Muscle of leg (tissue), 11 donors: Measurements from ENCODE around the gene GABRG3. TPM values are rescaled to one million over a fixed set of nuclear protein-coding genes. Genes with fewer than 3 reads are reported as not detected.

Experiments used
- DNase-seq: peaks from one replicate; pipeline ENCODE4 v3.0.0; 2013
- H3K27ac ChIP-seq: one replicate; pipeline ENCODE4 v1.5.1; 2013; ENCODE audit warnings: mild to moderate bottlenecking, low read length, control low read depth
- H3K27me3 ChIP-seq: one replicate; pipeline ENCODE4 v1.6.1; 2013; ENCODE audit warnings: low read length; ENCODE audit not compliant: control insufficient read depth, insufficient read depth
- H3K36me3 ChIP-seq: one replicate; pipeline ENCODE4 v1.6.1; 2013; ENCODE audit warnings: low read length; ENCODE audit not compliant: control insufficient read depth, insufficient read depth
- H3K4me1 ChIP-seq: one replicate; pipeline ENCODE4 v1.6.1; 2013; ENCODE audit warnings: low read length; ENCODE audit not compliant: control insufficient read depth, insufficient read depth
- H3K4me3 ChIP-seq: one replicate; pipeline ENCODE4 v1.5.1; 2013; ENCODE audit warnings: low read length, control low read depth
- H3K9me3 ChIP-seq: replicated peaks from 2 replicates; pipeline ENCODE4 v1.6.1; 2013; ENCODE audit warnings: low read depth, low read length; ENCODE audit not compliant: control insufficient read depth
- WGBS: methylation state at CpG from one replicate; pipeline ENCODE4 v1.1.5; 2013; ENCODE audit warnings: missing lambda C conversion rate; ENCODE audit not compliant: insufficient coverage; 5-methylcytosine and 5-hydroxymethylcytosine counted together
- polyA plus RNA-seq, 8 donors: library from polyadenylated mRNA; unstranded; fragments of 120-200 nt; gene quantifications; one replicate each; pipeline versions ENCODE4 v1.2.1 to v1.2.3, GENCODE V29; 2013; ENCODE audit warnings: inconsistent platforms in 1 of 8, low replicate concordance in 1 of 8; ENCODE audit not compliant: insufficient read length in 8 of 8, insufficient read depth in 1 of 8
- total RNA-seq: library from RNA; stranded (reverse); fragments of 120-200 nt; gene quantifications from one replicate; pipeline ENCODE4 v1.2.4, GENCODE V29; 2013

Gene GABRG3
- total and polyA plus RNA-seq, 9 donors, result 0.11 to 0.69 (median 0.34) TPM; not detected in 1

GRCh38 chr15:27575521-27575920 lies 604.5 kb downstream of the GABRG3 start:
- Histone ChIP-seq H3K4me1 (no peaks in the 10 kb centered on the region), H3K36me3 (no peaks in the 10 kb centered on the region), H3K9me3 (no peaks in the 10 kb centered on the region), H3K27ac (no peak overlapping the region), H3K27me3 (no peaks in the 10 kb centered on the region), H3K4me3 (no peak overlapping the region)
- 78% methylated on average over 3 of the region's 3 CpGs for WGBS
- DNase-seq, result no peak

DNA sequence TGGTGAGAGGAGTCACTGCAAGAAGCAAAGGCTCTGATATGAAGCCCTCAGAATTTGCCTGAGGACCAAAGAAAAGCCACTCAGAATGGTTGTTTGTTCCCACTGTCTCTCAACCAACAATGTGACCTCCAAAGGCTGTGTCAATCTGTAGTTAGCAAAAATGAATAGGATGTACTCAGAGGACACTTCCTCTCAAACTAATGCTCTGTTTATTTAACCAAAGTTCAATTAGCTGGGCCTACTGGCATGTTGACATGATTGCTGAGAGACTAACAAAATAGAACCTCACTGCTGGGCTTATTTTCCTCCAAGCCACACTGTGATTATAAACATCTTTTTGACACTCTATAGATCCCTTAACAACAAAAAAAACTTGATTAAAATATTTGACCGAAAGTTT lies 605.6 kb downstream of the GABRG3 start:
- no CpG with 5 or more reads among the region's 1 CpG for WGBS
- Histone ChIP-seq H3K4me3 (no peak overlapping the region), H3K4me1 (no peaks in the 10 kb centered on the region), H3K27ac (no peak overlapping the region), H3K9me3 (no peaks in the 10 kb centered on the region), H3K27me3 (no peaks in the 10 kb centered on the region), H3K36me3 (no peaks in the 10 kb centered on the region)
- no peak for DNase-seq

DNA sequence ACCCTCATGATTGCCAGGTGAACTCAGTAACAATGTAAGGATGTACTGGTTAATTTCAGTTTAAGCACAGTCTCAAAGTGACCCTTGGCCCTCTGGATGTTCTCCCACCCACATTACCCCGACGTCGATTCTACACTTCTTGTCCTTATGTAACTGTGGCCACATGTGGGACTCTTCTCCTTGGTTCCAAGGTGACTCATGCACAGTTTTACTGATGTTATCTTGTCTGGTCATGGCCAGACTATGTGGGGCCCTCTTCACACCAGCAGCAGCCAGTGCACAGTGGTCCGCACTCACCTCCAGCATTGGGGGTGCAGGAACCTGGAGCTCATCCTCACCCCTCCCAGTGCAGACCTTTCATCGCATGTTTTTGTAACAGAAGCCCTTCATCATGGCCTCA lies 608.8 kb downstream of the GABRG3 start:
- Histone ChIP-seq H3K27ac (no peak overlapping the region), H3K4me3 (no peak overlapping the region), H3K27me3 (no peaks in the 10 kb centered on the region), H3K4me1 (no peaks in the 10 kb centered on the region), H3K36me3 (no peaks in the 10 kb centered on the region), H3K9me3 (no peaks in the 10 kb centered on the region)
- no peak for DNase-seq
- WGBS, result 68% methylated on average over 5 of the region's 5 CpGs

- no peaks in the 10 kb centered on the region for H3K9me3 ChIP-seq
- peaks cover 3% of the 10 kb centered on the region for H3K27me3 ChIP-seq
- H3K36me3 ChIP-seq, result no peaks in the 10 kb centered on the region
- peak; percentile 64 for DNase-seq
- no peaks in the 10 kb centered on the region for H3K4me1 ChIP-seq
- H3K4me3 ChIP-seq, result no peak overlapping the region
- H3K27ac ChIP-seq, result no peak overlapping the region
- WGBS, result no CpG with 5 or more reads among the region's 5 CpGs
Measured at GRCh38 chr15:27582726-27583410, 611.9 kb downstream of the GABRG3 start.

- Histone ChIP-seq H3K9me3 (no peaks in the 10 kb centered on the region), H3K4me3 (no peak overlapping the region), H3K36me3 (no peaks in the 10 kb centered on the region), H3K4me1 (no peaks in the 10 kb centered on the region), H3K27ac (no peak overlapping the region), H3K27me3 (peaks cover 3% of the 10 kb centered on the region)
- no CpG with 5 or more reads among the region's 1 CpG for WGBS
- peak; percentile 68 for DNase-seq
Measured at GRCh38 chr15:27583651-27584050, 612.7 kb downstream of the GABRG3 start.

DNA sequence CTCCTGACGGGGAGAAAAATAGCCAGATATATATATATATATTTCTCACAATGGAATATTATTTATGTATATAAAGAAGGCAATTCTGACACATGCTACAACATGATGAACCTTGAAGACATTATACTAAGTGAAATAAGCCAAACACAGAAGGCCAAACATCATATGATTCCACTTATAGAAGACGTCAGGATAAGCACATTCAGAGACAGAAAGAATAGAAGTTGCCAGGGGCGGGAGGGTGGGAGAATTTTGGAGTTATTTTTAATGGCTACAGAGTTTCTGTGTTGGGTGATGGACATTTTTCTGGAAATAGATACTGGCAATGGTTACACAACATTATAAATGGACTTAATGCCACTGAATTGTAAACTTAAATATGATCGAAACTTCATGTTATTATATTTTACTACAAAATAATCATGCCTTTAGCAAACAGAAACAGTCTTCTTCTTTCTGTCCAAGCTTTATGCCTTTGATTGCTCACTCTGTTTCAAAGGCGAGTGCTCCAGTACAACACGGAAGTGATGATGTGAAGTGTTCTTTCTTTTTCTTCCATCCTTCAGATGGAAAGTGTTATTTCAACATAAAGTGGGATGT lies 614.2 kb downstream of the GABRG3 start:
- no peaks in the 10 kb centered on the region for H3K4me1 ChIP-seq
- no peak overlapping the region for H3K27ac ChIP-seq
- peak; percentile 70 for DNase-seq
- H3K36me3 ChIP-seq, result no peaks in the 10 kb centered on the region
- no peak overlapping the region for H3K4me3 ChIP-seq
- H3K27me3 ChIP-seq, result peaks cover 3% of the 10 kb centered on the region
- WGBS, result no CpG with 5 or more reads among the region's 6 CpGs
- no peaks in the 10 kb centered on the region for H3K9me3 ChIP-seq

- Histone ChIP-seq H3K36me3 (no peaks in the 10 kb centered on the region), H3K9me3 (no peaks in the 10 kb centered on the region), H3K4me1 (no peaks in the 10 kb centered on the region), H3K27ac (no peak overlapping the region), H3K27me3 (peaks cover 3% of the 10 kb centered on the region), H3K4me3 (no peak overlapping the region)
- WGBS, result 31% methylated on average over 11 of the region's 14 CpGs
- no peak for DNase-seq
Measured at GRCh38 chr15:27587810-27588209, 616.8 kb downstream of the GABRG3 start.

DNA sequence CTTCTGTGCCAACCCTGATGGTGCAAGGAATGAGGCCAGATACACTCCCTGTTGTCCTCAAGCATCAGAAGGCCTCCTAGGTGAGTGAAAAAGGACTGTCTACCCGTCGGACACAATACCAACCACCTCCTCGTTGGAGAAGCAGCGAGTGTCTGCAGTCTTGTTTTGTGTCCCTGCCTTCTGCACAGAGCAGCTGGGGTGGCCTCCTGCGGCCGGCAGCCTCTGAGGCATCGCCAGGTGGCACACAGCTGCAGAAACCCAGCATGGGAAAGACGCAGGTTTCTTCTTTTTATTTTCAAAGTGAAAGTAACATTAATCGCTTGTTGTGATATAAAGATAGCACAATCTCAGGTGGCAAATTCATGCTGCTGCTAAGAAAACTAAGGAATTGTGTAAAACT lies 618.3 kb downstream of the GABRG3 start:
- 54% methylated on average over 5 of the region's 9 CpGs for WGBS
- no peaks in the 10 kb centered on the region for H3K9me3 ChIP-seq
- no peak overlapping the region for H3K27ac ChIP-seq
- DNase-seq, result no peak
- no peak overlapping the region for H3K4me3 ChIP-seq
- no peaks in the 10 kb centered on the region for H3K36me3 ChIP-seq
- H3K27me3 ChIP-seq, result peaks cover 3% of the 10 kb centered on the region
- H3K4me1 ChIP-seq, result no peaks in the 10 kb centered on the region

GRCh38 chr15:27589782-27590181 lies 618.8 kb downstream of the GABRG3 start:
- H3K27me3 ChIP-seq, result peaks cover 3% of the 10 kb centered on the region
- H3K4me1 ChIP-seq, result no peaks in the 10 kb centered on the region
- no peak overlapping the region for H3K27ac ChIP-seq
- 89% methylated on average over 1 of the region's 1 CpG for WGBS
- no peaks in the 10 kb centered on the region for H3K36me3 ChIP-seq
- no peak overlapping the region for H3K4me3 ChIP-seq
- H3K9me3 ChIP-seq, result no peaks in the 10 kb centered on the region
- no peak for DNase-seq
